Suppressor macrophage treated with lipopolysaccharide for 1 hour (primary cell): ENCODE data around the gene ERI3.
"Not testable (repeated sequence)": the region's sequence is repeated elsewhere in the genome, so short reads cannot be mapped to it uniquely, and the experiment has no call there.

Experiments
- DNase-seq, 3 donors: peaks; one replicate each; pipeline ENCODE4 v3.0.0-alpha.2; 2020 to 2022

The ERI3 gene

DNA sequence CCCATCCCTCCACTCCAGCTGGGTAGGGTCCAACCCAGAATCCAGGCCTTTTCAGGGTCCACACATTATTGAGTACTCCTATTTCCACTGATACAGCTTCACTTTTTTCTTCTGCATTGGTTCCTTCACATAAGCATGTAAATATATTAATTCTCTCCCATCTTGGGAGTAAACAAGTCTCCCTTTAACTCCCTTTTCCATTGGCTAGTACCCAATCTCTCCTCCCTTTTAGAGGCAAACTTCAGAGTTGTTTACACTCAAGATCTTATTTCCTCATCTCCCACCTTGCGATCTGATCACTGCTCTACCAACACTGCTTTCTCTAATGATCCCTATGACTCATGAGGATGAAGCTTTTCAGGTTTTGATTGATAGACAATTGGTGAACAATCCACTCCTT, 121.5 kb downstream of the ERI3 start:
- no peak for DNase-seq

DNA sequence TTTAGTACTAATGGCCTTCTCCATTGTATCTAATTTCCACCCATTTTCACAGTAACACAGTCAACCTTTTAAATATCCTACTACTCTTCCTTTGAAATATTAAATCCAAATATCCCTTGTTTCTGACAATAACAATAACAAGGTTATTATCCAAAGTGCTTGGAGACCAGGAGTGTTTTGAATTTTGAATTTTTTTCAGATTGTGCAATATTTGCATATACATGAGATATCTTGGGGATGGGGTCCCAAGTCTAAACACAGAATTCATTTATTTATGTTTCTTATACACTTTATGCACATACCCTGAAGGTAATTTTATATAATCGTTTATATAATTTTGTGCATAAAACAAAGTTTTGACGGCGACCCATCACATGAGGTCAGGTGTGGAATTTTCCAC, 124.3 kb downstream of the ERI3 start:
- no peak for DNase-seq

DNA sequence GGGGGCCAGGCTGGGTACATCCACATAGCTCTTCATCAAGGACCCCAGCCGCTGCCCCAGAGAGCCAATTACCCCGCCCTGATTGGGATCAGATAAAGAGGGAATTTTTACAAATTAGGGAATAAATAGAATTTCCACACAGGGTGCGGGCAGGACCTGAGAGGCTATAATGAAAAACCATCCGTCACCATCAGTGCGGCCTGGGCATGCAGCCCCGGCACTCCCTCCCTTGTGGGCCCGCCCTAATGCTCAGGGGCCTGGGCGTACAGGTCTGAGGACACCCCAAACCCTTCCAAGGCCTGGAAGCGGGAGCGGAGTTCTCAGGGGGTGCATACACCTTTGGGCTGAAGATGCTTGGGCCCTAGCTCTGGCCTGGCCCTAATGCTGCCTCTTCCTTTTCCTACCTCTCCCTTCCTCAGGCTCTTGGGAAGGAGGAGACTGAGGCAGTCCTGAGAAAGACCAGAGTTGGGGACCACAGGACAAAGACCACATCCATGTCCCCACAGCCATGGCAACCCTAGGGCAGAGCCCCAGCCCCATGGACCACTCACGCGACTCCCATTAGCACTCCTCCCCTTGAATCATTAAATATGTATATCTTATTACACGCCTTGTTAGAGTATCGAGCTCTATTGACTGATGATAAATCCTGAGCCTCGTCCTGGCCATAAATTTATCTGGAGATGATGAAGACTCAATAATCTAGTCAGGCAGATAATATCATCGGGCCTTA, 125.5 kb downstream of the ERI3 start:
- no peak for DNase-seq

DNA sequence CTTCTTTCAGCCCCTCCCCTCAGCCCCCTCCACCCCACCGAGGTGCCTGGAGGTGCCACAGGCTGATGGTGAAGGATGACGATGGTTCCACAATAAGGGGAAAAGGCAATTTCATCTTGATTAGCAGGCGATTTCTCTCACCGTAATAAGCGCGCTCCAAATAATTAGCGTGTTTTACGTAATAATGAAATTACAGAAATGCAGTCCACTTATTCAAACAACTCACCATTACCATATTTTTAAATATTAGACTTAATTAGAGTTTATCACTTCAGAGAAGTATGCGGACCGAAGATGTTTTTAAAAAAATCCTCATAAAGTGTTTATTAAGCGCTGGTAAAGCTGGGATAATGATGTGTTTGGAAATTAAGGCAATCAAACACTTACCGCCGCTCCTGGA, 126.8 kb downstream of the ERI3 start:
- DNase-seq: no peak

DNA sequence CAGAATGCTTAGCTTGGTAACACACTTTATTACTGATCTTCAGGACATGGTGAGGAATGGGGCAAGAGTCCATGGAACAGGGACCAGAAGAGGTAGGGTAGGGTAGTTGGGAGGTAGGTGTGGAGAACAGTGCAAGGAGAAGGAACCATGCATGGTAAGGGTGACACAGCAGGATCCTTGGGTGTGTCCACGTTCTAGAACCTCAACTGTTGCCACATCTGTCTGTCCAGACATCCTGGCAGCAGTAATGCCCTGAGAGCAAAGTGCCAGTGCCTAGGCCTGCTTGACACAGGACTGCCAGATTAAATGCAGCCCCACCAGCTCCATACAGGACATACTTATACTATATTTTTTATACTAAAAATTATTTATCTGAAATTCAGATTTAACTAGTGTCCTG, 127.8 kb downstream of the ERI3 start:
- DNase-seq: peak in 2 of 3 donors; percentile 27 to 34

DNA sequence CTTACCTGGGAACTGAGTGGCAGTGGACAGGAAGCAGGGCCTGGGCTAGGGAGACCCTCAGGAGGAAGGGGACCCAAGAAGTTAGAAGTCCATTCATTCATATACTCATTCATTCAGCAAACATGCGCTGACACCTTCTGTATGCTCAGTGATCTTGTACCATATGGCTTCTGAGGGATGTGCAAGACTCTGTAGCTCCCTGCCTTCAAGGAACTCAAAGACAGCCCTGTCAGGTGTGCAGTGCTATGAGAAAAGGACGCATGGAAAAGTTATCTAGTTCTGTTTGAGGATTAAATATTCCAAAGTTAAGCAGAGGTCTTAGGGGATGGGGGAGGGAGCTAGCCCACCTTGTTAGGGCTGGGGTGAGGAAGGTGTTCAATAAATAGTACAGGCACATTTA, 129.3 kb downstream of the ERI3 start:
- no peak for DNase-seq

DNA sequence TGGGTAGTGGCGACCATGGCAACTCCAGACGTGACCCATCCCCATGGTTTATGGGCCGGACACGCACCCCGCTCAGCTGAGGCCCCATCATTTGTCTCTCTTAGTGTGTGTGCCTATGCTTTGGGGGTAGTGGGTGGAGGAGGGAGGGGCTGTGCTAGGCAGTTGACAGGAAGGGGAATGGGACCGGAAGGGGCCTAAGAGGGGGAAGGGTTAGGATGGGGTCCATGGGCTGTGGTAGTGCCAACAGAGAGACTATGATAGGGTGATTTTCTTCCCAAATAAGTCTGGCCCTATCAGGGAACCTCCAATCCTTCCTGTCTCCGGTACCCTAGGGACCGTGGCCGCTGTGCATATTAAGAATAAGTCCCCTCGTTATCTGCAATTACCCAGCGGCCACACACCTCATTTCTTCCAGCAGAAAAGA, 131.9 kb downstream of the ERI3 start:
- DNase-seq: no peak

DNA sequence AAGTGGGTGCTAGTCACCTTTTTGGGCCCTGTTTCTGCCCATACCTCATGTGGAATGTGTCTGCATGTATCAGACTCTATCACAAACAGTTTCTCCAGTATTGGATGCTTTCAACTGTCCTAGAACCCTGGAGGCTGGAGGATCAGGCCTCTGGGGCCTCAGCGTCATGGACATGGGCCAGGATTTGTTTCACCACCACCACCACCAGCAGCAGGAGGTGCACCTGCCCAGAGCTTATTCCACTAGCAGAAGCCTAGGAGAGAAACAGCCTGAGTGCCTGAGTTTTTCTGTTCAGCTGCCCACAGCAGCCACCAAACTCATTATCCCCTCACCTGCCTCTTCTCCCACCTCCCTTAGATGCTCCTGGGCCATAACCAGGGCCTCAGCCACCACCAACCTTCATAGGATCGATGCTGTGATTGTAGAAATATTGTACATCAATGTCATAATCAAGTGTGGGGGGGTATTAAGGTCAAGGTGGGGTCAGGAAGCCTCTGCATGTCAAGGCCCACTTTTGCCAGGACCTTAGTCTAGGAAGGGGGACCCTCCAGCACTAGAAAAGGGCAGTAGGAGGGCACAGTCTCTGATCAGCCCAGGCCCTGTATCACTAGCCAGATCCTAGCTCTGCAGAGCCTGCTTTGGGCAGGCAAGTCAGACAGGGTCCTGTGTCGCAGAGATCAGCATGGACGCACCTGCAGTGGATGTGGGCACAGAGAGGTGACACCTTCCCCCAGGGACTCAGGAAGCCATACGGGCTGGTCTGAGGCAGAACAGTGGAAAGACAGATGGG, 132.5 kb downstream of the ERI3 start:
- DNase-seq: no peak

DNA sequence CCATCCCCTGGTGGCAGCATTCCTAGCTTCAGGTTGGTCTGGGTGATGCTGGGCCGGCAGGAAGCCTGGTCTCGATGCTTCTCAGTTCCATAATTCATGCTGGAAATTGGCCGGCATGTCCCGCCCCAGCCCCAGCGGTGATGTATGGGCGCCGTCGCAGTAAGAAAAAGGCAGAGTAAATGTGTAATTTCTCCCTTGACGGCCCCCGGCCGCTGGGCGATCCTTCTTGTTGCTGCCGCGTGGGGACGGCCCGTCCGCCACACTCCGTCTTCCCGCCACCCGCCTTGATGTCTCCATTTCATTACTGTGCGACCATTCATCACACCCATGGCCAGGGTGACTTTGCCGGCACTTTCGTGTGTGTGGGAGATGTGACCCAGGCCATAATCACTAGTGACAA, 133.3 kb downstream of the ERI3 start:
- no peak for DNase-seq

DNA sequence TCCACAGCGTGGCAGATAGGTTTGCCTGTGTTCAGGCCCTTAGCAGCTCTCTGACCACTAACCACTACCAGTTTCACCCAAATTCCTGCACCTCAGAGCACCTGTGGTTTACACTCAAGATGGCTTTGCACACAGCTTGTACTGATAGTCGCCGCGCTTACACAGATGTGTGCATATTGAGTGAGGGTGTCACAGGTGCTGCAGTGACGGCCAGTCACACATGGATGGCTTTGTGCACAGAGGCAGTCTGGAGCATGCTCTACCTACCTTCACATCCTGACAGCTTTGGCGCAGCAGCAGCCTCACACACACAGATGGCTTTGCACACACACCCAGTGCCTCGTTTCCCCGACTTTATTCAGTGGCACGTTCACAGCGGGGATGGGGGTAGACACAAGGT, 134.3 kb downstream of the ERI3 start:
- no peak for DNase-seq

DNA sequence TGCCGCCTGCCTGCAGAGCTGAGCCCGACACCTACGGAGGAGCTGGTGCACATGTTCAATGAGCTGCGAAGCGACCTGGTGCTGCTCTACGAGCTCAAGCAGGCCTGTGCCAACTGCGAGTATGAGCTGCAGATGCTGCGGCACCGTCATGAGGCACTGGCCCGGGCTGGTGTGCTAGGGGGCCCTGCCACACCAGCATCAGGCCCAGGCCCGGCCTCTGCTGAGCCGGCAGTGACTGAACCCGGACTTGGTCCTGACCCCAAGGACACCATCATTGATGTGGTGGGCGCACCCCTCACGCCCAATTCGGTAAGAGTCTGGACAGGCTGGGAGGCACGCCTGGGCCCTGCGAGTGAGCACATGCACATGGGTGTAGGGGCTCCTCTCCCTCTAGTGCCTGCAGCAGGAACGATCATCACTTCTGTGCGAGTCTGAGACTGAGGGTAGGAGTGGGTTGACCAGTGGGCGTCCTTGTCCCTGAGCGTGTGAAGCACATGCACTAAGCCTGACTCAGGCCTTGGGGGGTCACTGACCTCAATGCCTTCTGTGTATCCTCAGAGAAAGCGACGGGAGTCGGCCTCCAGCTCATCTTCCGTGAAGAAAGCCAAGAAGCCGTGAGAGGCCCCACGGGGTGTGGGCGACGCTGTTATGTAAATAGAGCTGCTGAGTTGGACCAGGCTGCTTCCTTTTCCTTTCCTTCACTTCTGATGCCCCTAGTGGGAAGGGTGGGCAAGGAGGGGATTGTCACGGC, 134.9 kb downstream of the ERI3 start:
- peak; percentile 28 to 49 (median 30) for DNase-seq

DNA sequence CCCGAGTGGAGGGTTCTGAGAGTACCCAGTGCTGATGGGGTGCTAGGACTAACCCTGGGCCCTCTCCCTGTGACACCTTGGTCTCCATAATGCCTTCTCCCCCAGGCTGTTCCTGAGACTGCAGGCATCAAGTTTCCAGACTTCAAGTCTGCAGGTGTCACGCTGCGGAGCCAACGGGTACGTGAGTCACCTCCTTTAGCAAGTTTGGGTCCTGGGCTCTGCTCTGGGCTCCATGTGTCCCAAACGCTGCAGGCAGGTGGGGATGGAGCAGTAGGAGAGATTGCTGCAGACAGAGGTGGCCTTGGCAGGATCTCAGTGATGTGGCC, 135.8 kb downstream of the ERI3 start:
- no peak for DNase-seq

DNA sequence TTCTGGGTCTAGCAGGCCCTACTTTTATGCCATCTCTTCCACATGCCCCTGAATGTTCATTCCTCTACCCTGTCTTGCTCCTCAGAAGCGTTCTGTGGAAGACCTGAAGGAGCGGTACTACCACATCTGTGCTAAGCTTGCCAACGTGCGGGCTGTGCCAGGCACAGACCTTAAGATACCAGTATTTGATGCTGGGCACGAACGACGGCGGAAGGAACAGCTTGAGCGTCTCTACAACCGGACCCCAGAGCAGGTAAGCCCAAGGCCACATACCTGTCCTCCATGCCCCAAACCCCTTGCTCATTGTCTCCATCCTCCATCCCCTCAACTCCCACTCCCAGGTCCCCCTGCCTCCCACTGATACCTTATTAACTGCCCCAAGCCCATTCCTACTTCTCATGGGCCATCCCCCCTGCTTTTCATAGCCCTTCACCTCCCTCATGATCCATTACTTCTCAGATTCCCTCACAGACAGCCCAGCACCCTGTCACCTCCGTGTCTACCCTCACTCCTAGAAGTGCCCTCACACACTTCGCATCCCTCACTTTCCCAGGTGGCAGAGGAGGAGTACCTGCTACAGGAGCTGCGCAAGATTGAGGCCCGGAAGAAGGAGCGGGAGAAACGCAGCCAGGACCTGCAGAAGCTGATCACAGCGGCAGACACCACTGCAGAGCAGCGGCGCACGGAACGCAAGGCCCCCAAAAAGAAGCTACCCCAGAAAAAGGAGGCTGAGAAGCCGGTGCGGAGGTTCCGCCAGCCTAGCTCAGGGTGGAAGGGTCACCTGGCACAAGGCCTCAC, 136.4 kb downstream of the ERI3 start:
- DNase-seq: no peak

DNA sequence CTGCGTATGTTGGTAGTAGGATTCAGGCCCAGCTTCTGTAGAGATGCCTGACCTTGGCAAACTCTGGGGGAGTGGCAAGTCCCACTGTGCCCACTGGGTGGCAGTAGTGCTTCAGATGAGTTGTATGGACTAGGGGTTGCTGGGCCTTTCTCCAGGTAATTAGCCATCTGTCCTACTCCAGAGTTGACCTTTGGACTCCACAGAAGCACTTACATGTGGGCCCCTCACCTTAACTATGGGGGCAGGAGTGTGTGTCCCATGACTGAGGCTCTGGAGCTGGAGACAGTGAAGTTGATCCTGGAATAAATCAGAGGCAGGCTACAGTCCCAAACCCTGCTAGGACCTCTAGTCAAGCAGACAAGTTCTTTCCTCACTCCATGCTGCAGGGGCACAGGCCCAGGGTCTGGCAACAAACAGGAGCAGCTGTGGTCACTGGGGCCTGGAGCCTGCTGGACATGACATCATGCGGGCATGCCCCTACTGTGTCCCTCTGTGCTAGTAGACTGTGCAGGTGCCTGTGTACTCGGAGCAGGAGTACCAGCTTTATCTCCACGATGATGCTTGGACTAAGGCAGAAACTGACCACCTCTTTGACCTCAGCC, 137.1 kb downstream of the ERI3 start:
- peak; percentile 79 to 85 (median 81) for DNase-seq

DNA sequence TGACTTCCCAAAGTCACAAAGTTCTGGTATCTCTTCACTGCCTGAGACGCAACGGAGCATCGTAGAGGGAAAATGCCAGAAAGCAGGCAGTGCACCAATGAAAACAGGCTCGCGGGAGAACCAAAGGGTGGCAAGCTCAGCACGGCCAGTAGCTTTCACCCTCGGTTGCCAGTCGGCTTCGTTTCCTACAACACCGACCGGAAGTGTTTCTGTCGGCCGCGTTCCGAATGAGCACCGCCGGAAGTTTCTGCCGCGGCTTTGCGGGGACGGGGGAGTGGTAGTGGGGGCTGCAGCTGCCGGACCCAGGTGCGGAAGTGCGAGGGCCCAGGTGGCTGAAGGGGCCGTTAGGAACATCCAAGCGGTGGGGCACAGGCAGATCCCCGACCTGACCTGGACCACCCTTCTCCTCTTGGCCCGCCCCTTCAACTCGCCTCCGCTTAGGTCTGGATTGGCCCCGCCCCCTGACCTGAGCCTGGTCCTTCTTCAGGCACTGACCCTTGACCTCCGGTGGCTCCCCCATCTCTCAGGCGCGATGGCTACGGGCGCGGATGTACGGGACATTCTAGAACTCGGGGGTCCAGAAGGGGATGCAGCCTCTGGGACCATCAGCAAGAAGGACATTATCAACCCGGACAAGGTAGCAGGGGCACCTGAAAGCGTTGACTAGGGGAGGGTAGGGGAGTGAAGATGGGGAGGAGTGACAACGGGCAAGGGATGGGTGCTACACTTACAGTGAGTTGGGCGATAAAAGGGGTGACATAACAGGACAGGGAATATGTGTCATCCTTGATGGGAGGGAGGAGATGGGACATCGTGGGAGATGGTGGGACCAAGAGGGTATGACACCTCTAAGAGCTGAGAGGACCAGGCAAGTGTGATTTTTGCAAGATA, 141.6 kb downstream of the ERI3 start, which contains the start of gene DMAP1:
TSS of gene DMAP1 (plus strand) at position 250 of the 891 bp plus-strand sequence. CDS start at position 533, 283 bp downstream.
- DNase-seq: peak; percentile 86 to 91 (median 91)

DNA sequence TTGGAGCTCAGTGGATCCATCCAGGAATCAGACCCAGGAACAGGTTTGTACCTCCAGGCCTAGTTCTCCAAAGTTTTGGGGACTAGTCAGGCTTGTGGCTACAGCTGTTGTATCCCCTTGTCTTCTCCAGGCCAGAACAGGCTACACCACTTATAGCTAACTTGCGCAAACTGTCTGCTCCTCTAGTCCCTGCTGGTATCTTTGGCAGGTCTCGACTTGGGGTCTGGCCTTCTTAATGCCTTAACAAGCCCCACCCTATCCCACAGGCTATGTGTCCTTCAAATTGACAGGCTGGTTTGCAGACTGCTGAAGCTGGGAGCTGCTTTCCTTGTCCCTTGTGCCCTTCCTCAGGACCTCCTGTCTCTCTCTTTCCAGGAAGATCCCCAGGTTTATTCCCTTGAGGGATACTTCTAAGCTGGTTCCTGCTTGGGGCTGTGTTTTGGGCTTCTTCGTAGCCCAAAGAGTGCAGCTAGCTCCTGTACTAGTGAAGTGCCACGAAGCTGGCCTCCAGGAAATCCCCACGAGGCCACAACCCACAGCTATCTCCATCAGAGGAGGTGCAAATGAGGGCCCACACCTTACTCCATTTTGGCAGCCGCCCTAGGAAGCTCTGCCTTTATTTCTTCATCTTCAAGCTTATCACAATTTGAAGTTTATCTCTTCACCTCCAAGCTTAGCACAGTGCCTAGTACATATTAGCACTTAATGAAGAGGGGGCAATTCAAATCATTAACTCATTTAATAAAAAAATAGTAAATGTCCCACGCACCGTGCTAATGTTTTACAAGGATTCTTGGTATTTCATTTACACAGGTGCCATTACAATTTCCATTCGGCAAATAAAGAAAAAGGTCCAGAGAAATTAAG, 142.5 kb downstream of the ERI3 start:
- DNase-seq: no peak

DNA sequence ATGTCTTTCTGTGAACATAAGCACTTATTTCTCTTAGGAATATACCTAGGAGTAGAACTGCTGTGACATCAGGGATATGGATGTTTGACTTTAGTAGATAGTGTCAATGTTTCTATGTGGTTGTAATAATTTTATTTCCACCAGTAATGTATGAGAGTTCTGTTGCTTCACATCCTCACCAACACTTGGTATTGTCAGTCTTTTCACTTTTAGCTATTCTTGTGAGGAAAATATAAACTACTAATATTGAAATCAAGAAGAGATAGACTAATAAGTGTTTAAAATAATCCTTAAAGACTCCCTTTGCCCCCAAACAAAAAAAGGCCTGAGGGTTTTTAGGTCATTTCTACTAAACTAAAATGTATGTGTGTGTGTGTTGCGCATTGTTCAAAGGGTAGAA, 144.5 kb downstream of the ERI3 start:
- no peak for DNase-seq

DNA sequence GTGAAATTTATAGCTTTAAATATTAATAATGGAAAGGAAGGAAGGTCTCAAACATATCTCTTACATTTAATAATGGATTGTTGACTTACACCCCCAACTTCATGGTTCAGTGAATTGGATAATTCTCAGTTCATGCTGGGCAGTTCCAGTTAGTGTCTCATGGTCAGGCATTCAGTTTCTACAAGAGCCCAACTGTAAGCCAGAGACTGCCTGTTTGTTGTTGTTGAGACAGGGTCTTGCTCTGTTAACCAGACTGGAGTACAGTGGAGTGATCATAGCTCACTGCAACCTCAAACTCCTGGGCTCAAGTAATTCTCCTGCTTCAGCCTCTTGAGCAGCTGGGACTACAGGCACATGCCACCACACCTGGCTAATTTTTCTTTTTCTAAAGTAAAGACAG, 146.8 kb downstream of the ERI3 start:
- DNase-seq: no peak

DNA sequence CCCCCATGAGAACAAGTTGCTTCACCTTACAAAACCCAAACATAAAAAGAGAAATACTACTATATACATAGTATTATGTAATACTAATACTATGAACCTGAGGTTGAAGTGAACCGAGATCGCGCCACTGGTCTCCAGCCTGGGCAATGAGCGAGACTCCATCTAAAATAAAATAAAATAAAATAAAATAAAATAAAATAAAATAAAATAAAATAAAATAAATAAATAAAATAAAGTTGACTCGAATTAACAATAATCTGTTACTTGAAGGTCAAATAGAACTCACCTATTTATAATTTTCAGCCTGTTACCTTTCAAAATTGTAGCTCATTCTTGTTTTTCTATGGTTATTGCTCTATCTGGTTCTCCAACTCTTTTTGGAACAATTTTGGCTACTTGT, 148.5 kb downstream of the ERI3 start:
- not testable (repeated sequence) for DNase-seq

DNA sequence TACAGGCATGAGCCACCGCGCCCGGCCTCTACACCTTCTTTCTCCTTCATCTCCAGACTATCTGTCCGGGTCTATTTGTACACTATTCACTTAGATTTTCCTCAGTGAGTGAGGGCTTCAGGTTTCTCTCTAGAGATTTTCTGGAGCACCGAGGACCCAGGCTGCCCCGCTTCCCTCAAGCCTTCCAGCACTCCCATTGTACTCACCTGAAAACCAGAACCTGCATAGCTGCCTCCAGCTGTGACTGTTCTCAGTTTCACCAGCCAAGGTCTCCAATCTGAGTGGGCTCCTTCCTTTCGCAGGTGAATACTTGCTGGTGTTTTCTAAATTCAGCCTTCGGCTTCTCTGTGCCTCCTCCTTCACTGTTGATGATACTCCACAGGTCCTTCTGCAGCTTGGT, 154.7 kb downstream of the ERI3 start:
- no peak for DNase-seq
